ENCODE results near the gene DUSP10. TPM values are rescaled to one million over a fixed set of nuclear protein-coding genes. Genes with fewer than 3 reads are reported as not detected.

The DUSP10 gene
- total RNA-seq, 1 donor from 2014 or later: 19.4 TPM

GRCh38 chr1:221669441-221669840 lies 72.4 kb downstream of the DUSP10 start:
- peaks cover 8% of the 10 kb centered on the region for H3K4me1 Mint-ChIP-seq (ENCODE audit: low read depth)
- H3K27me3 Mint-ChIP-seq (ENCODE audit: insufficient read depth): peaks cover 16% of the 10 kb centered on the region
- no peak for DNase-seq (ENCODE audit: low spot score)
- H3K27ac Mint-ChIP-seq: no peak overlapping the region
- intact Hi-C loops (cut with micrococcal nuclease): no loop called here
- no peak overlapping the region for H3K4me3 Mint-ChIP-seq
- no peaks in the 10 kb centered on the region for H3K9me3 Mint-ChIP-seq
- H3K36me3 Mint-ChIP-seq (ENCODE audit: low read depth): no peaks in the 10 kb centered on the region

DNA sequence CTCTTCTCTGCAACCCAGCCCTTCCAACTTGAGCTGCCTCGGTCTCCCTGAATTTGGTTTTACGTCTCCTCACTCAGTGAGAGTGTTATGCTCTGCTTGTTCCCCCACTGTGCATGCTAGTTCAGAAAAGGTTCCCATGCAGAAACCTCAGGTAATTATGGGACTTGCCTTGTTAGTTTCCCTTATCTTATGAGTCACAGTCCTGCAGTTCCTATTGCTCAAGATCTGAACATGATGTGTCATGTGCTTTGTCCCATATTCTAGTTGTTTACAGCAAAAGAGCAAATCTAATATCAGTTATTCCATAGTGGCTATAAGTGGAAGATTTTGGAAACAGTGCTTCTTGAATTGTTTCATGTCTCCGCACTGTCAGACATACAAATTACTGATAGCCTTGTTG lies 74.4 kb downstream of the DUSP10 start:
- peaks cover 8% of the 10 kb centered on the region for H3K4me1 Mint-ChIP-seq (ENCODE audit: low read depth)
- no peak overlapping the region for H3K27ac Mint-ChIP-seq
- peaks cover 20% of the 10 kb centered on the region for H3K27me3 Mint-ChIP-seq (ENCODE audit: insufficient read depth)
- DNase-seq (ENCODE audit: low spot score): no peak
- H3K36me3 Mint-ChIP-seq (ENCODE audit: low read depth): no peaks in the 10 kb centered on the region
- no peak overlapping the region for H3K4me3 Mint-ChIP-seq
- intact Hi-C loops (cut with micrococcal nuclease): no loop called here
- H3K9me3 Mint-ChIP-seq: no peaks in the 10 kb centered on the region

GRCh38 chr1:221664253-221664652 lies 77.6 kb downstream of the DUSP10 start:
- H3K4me3 Mint-ChIP-seq: no peak overlapping the region
- peaks cover 8% of the 10 kb centered on the region for H3K4me1 Mint-ChIP-seq (ENCODE audit: low read depth)
- H3K9me3 Mint-ChIP-seq: no peaks in the 10 kb centered on the region
- no peak for DNase-seq (ENCODE audit: low spot score)
- H3K27me3 Mint-ChIP-seq (ENCODE audit: insufficient read depth): peaks cover 15% of the 10 kb centered on the region
- no peak overlapping the region for H3K27ac Mint-ChIP-seq
- intact Hi-C loops (cut with micrococcal nuclease): no loop called here
- no peaks in the 10 kb centered on the region for H3K36me3 Mint-ChIP-seq (ENCODE audit: low read depth)

- DNase-seq (ENCODE audit: low spot score): no peak
- peaks cover 8% of the 10 kb centered on the region for H3K4me1 Mint-ChIP-seq (ENCODE audit: low read depth)
- H3K9me3 Mint-ChIP-seq: no peaks in the 10 kb centered on the region
- intact Hi-C loops (cut with micrococcal nuclease): no loop called here
- no peak overlapping the region for H3K4me3 Mint-ChIP-seq
- H3K27ac Mint-ChIP-seq: no peak overlapping the region
- no peaks in the 10 kb centered on the region for H3K36me3 Mint-ChIP-seq (ENCODE audit: low read depth)
- H3K27me3 Mint-ChIP-seq (ENCODE audit: insufficient read depth): peaks cover 15% of the 10 kb centered on the region
Observed at GRCh38 chr1:221663321-221663720, 78.6 kb downstream of the DUSP10 start.

DNA sequence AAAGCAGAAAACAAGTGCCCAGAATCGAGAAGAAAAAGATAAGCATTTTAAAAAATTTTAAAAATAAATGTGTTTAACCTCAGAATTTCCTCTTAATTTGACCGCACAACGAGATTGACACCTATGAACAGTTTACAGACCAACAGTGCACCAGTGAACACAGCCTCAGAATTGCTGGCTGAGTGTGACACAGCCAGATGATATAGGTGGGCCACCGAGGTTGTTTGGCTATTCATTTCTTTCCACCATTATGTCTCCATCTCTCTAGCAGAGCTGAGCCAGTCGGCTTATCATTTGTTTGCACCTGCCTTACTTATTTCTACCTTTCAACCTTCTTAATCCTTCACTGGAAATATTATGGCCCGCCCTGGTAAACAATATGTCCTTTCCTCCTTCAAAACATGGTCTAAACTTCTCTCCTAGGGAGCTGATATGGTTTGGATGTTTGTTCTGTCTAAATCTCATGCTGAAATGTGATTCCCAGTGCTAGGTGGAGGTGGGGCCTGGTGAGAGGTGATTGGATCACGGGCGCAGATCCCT lies 86.1 kb downstream of the DUSP10 start:
- Mint-ChIP-seq H3K9me3 (no peaks in the 10 kb centered on the region), H3K27ac (no peak overlapping the region), H3K4me1 (ENCODE audit: low read depth) (no peaks in the 10 kb centered on the region), H3K4me3 (no peak overlapping the region), H3K27me3 (ENCODE audit: insufficient read depth) (peaks cover 2% of the 10 kb centered on the region), H3K36me3 (ENCODE audit: low read depth) (no peaks in the 10 kb centered on the region)
- intact Hi-C loops (cut with micrococcal nuclease): no loop called here
- DNase-seq (ENCODE audit: low spot score): no peak

Measured in activated T-helper 1 cell treated with anti-CD3 and anti-CD28 coated beads, Interleukin-12 subunit alpha, Interleukin-12 subunit beta, Interleukin-2, Interleukin-4 antibody, amounts not matched to agents 30 ng/mL and 10 ng/mL and 1 ng/mL, durations not matched to agents 14 hours and 24 hours and 36 hours (primary cell).